SJSA1 (cell line): ENCODE data around the gene RBM19. TPM values are rescaled to one million over a fixed set of nuclear protein-coding genes. Genes with fewer than 3 reads are reported as not detected.
A peak's percentile ranks its signal among the peaks of the same experiment; 100 is the strongest.

Experiments
- DNase-seq, 2 experiments: peaks; one replicate each; pipeline ENCODE4 v3.0.0-alpha.2; 2015 to 2020; ENCODE audit warnings: low spot score in 2 of 2, low read depth in 1 of 2
- H3K27ac ChIP-seq: fragments of 250-450 bp; sonication (Bioruptor Pico); 2 replicates; pipeline ENCODE4 v1.5.1; 2020; ENCODE audit warnings: mild to moderate bottlenecking, moderate library complexity
- H3K27me3 ChIP-seq: fragments of 250-450 bp; sonication (Bioruptor Pico); replicated peaks from 2 replicates; pipeline ENCODE4 v1.5.1; 2020; ENCODE audit warnings: mild to moderate bottlenecking, moderate library complexity
- H3K36me3 ChIP-seq: fragments of 250-450 bp; sonication (Bioruptor Pico); 2 replicates; pipeline ENCODE4 v1.5.1; 2020; ENCODE audit warnings: mild to moderate bottlenecking
- H3K4me1 ChIP-seq: fragments of 250-450 bp; sonication (Bioruptor Pico); replicated peaks from 2 replicates; pipeline ENCODE4 v1.6.1; 2021; ENCODE audit warnings: mild to moderate bottlenecking
- H3K4me3 ChIP-seq: fragments of 250-450 bp; sonication (Bioruptor Pico); 2 replicates; pipeline ENCODE4 v1.5.1; 2020; ENCODE audit warnings: mild to moderate bottlenecking
- H3K9me3 ChIP-seq: fragments of 250-450 bp; sonication (Bioruptor Pico); replicated peaks from 2 replicates; pipeline ENCODE4 v1.5.1; 2020; ENCODE audit warnings: mild to moderate bottlenecking
- total RNA-seq: library from RNA; depleted of rRNA; stranded (reverse); fragments of >200 nt; shearing (Covaris generic); gene quantifications from 2 replicates; pipeline ENCODE4 v1.2.3, GENCODE V29; 2014

Gene RBM19
- total RNA-seq, 1 experiment from 2014 or later, result 433 TPM

DNA sequence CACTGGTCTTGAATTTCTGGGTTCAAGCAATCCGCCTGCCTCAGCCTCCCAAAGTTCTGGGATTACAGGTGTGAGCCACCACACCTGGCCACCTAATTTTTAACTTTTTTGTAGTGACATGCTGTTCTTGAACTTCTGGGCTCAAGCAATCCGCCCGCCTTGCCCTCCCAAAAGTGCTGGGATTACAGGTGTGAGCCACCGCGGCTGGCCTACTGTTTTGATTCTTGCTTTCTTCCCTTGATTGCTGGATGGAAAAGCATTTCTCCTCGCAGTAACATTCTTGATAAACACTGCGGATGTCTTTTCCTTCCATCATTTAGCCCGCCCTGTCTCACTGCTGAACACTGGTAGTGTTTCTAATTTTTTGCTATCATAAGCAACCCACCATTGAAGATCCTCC, 72.9 kb downstream of the RBM19 start:
- peak; percentile 57 to 87 for DNase-seq
- peaks cover 38% of the 10 kb centered on the region for H3K4me1 ChIP-seq
- H3K27ac ChIP-seq, result no peak overlapping the region
- H3K27me3 ChIP-seq, result no peaks in the 10 kb centered on the region
- peaks cover 78% of the 10 kb centered on the region for H3K36me3 ChIP-seq
- no peak overlapping the region for H3K4me3 ChIP-seq
- H3K9me3 ChIP-seq, result no peaks in the 10 kb centered on the region; the same call in 1 of the 2 replicates

DNA sequence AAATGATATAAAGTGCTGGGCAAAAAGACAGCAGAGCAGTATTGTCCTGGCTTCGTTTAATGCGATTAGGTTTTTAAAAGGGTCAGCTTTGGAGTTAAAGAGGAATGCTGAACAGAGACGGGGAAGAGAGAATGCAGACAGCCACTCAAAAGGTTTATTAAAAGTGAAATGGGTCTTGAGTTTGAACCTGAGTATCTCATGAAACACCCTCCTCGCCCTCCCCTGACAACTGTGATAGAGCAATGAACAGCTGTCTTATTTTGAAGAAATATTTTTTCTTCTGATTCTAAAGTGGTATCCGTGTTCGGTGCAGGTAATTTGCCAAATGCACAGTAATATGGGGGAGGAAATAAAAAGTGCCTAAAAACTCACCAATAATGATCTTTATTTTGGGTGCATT, 73.6 kb downstream of the RBM19 start:
- Histone ChIP-seq H3K27ac (peak overlapping the region; percentile 6; the same call in 1 of the 2 replicates), H3K4me3 (no peak overlapping the region), H3K36me3 (peaks cover 71% of the 10 kb centered on the region), H3K27me3 (no peaks in the 10 kb centered on the region), H3K4me1 (peaks cover 38% of the 10 kb centered on the region), H3K9me3 (no peaks in the 10 kb centered on the region)
- DNase-seq, result peak; percentile 70 to 77

DNA sequence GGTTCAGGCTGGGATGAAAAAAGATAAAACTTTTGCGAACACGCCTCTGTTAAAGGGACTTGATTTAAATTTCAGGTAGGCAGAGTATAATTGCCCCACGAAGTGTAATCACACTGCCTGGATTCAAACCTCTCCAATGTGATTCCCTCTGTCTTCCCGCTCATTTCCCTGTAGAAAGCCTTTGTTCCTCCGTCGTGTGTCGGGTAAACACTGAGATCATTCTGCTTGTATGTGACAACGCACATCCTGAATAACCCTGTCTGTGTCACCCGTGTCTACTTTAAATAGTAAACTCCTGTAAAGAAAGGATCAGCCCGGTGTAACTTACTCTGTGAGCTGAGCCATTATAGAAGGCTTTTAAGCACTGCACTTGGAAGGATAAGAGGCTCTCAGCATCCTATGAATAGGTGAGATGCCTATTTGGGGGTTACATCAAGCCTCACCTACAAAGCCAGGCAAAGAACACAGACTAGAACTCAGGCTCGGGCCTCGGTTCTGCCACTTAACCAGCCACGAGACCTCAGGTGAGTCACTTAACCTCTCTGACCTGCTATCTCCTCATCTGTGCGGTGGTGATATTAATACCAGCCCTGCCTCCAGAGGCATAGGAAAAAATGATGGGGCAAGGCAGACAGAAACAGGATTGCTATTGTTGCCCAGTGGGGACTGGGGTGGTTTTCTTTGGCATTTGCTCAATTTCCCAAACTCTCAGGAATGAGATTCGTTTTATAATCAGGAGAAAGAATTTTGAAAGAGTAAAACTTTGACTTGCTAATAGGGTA, 74.2 kb downstream of the RBM19 start:
- peak; percentile 88 to 90 for DNase-seq
- no peaks in the 10 kb centered on the region for H3K27me3 ChIP-seq
- no peaks in the 10 kb centered on the region for H3K9me3 ChIP-seq
- H3K36me3 ChIP-seq, result peaks cover 65% of the 10 kb centered on the region
- H3K4me1 ChIP-seq, result peaks cover 38% of the 10 kb centered on the region
- peak overlapping the region; percentile 6 for H3K27ac ChIP-seq
- H3K4me3 ChIP-seq, result no peak overlapping the region

DNA sequence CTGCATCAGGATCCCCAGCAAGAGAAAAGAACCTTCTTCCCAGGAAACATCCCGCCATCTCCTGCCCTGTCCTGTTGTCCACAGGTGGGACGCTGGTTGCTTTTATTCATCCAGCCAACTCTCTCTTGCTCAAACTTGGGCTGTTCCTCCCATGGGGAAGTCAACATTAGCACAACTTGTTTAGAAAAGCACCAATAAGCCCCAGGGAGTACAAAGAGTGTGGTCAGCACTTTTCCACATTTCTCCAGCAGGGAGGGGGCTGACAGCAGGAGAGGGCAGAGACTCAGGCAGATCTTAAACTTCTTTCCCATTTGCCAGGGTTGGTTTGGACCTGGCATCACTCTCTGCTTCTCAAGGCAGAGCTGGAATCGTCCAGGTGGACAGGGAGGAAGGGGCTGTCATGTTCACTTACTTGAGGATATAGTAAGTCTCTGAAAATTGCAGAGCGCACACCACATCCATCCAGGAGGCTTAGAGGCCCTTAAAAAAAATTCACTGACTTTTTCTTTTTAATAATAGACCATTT, 74.9 kb downstream of the RBM19 start:
- H3K36me3 ChIP-seq, result peaks cover 58% of the 10 kb centered on the region
- peaks cover 38% of the 10 kb centered on the region for H3K4me1 ChIP-seq
- peak; percentile 88 to 90 for DNase-seq
- no peaks in the 10 kb centered on the region for H3K9me3 ChIP-seq
- H3K4me3 ChIP-seq, result no peak overlapping the region
- no peaks in the 10 kb centered on the region for H3K27me3 ChIP-seq
- H3K27ac ChIP-seq, result peak overlapping the region; percentile 6

DNA sequence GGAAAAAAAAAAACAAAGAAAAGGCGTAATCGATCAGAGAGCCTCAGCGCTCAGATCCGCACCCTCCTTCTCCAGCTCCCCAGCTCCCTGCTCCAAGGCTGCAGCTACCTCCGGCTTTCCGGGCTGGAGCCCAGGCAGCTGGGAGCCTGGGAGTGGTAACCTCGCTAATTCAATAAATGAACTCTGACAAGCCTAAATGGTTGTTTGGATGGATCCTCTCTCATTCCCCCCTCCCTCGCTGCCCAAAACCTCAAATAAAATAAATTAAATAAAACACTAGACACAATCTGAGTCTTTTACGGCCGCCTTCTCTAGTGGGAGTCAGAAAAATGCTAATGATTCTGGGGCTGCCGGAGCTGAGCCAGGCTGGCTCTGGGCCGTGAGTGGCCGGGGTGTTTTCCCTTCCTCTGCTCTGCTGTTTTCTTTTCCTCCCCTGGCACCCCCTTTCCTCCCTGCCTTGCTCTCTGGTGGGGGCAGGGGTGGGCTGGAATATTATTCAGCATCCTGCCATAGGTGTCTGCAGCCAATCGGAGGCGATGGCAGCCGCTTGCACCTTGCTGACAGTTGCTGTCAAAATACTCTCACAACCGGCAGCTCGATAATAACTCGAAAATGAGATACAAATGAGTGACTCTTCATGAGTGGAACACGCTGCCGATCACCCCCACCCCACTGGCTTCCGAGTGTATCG, 76.1 kb downstream of the RBM19 start:
- peak; percentile 91 to 93 for DNase-seq
- Histone ChIP-seq H3K4me1 (peaks cover 38% of the 10 kb centered on the region), H3K27ac (no peak overlapping the region)

DNA sequence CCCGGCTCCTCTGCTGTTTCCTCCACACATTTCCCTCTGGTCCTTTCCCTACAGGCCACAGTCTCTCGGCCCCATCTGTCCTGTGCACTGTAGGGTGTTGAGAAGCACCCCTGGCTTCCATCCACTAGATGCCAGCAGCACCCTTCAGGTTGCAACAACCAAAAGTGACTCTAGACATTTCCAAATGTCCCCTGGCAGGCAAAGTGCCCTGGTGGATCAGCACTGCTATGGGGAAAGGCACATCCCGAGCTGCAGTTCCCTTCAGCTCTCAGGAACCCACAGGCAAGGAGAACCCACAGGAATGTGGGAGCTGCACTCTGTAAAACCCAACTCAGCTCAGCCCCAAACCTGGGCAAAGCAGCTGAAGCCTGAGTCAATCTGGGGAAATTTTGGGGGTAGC, 77.0 kb downstream of the RBM19 start:
- Histone ChIP-seq H3K27me3 (no peaks in the 10 kb centered on the region), H3K4me1 (peaks cover 38% of the 10 kb centered on the region), H3K27ac (no peak overlapping the region), H3K4me3 (no peak overlapping the region), H3K9me3 (no peaks in the 10 kb centered on the region), H3K36me3 (peaks cover 41% of the 10 kb centered on the region)
- DNase-seq, result peak; percentile 98 to 99

More for the DNA sequence above, 76.1 kb downstream of the RBM19 start:
- Histone ChIP-seq H3K27me3 (no peaks in the 10 kb centered on the region), H3K4me3 (no peak overlapping the region), H3K9me3 (no peaks in the 10 kb centered on the region), H3K36me3 (peaks cover 49% of the 10 kb centered on the region)

DNA sequence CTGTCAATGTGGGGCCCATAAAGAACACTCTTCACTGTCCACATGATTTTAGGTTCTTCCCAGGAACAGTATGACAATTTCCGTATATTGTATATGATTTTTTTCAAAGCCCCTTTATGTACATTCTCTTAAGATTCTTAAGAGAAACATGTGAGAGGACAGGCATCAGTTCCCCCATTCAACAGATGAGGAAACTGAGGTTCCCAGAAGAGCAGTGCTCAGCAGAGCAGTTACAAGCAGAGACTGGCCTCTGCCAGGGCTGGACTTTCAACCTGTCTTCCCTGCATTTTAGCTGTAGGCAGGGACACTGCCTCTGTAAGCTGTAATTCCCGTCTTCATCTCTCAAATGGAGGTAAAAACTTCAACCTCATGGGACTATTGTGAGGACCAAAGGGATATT, 77.7 kb downstream of the RBM19 start:
- Histone ChIP-seq H3K27ac (no peak overlapping the region), H3K36me3 (peaks cover 34% of the 10 kb centered on the region), H3K4me1 (peaks cover 38% of the 10 kb centered on the region), H3K4me3 (no peak overlapping the region), H3K9me3 (no peaks in the 10 kb centered on the region), H3K27me3 (no peaks in the 10 kb centered on the region)
- no peak for DNase-seq

DNA sequence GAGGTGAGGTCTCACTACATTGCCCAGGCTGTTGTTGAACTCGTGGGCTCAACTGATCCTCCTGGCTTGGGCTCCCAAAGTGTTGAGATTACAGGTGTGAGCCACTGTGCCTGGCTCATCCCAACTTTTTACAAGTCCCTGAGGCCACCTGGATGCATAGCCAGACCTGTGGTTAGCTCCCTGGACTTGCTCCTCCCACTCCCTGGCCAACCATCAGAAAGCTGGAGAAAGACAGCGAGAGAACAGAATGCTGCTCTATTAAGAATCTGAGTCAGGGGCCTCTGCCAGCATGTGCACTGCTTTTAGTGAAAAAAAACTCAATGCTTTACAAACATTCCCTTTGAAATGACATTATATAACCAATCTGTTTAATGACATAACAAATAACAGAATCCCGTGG, 78.2 kb downstream of the RBM19 start:
- peaks cover 38% of the 10 kb centered on the region for H3K4me1 ChIP-seq
- no peaks in the 10 kb centered on the region for H3K27me3 ChIP-seq
- H3K36me3 ChIP-seq, result peaks cover 30% of the 10 kb centered on the region
- no peak overlapping the region for H3K4me3 ChIP-seq
- DNase-seq, result no peak
- no peaks in the 10 kb centered on the region for H3K9me3 ChIP-seq
- H3K27ac ChIP-seq, result no peak overlapping the region

DNA sequence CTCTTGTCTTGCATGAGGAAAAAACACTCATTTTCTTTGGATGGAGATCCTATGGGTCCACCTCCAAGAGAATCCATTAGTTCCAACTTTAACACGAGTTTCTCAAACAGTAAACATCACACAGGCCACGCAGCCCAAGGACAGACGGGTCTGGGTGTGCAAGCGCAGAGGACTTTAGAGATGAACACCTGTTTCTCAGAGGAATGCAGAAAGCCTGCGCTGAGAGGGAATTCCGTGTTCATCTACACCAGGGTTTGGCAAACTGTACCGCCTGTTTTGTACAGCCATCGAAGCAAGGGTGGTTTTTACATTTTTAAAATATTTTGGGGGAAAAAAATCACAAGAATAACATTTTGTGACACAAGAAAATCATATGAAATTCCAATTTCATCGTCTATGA, 79.4 kb downstream of the RBM19 start:
- no peak overlapping the region for H3K4me3 ChIP-seq
- peaks cover 20% of the 10 kb centered on the region for H3K36me3 ChIP-seq
- no peaks in the 10 kb centered on the region for H3K27me3 ChIP-seq
- H3K9me3 ChIP-seq, result no peaks in the 10 kb centered on the region
- peaks cover 29% of the 10 kb centered on the region for H3K4me1 ChIP-seq
- DNase-seq, result no peak
- H3K27ac ChIP-seq, result no peak overlapping the region

DNA sequence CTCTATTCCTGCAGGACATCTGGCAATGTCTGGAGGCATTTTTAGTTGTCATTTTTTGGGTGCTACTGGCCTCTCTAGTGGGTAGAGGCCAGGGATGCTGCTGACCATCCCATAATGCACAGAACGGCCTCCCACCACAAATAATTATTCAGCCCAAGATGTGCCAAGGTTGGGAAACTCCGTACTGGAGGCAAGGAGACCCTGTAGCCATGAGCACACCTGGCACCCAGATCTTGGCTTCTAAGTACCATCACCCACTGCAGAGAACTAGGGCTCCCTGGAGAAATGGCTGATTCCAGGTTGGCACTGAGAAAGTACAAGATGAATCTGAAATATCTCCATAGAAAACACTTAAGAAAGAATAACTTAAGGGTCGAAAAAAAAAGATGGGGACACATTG, 81.7 kb downstream of the RBM19 start:
- no peaks in the 10 kb centered on the region for H3K9me3 ChIP-seq
- no peak overlapping the region for H3K27ac ChIP-seq
- no peak overlapping the region for H3K4me3 ChIP-seq
- H3K36me3 ChIP-seq, result peaks cover 4% of the 10 kb centered on the region
- DNase-seq, result no peak
- H3K4me1 ChIP-seq, result peaks cover 6% of the 10 kb centered on the region
- no peaks in the 10 kb centered on the region for H3K27me3 ChIP-seq

DNA sequence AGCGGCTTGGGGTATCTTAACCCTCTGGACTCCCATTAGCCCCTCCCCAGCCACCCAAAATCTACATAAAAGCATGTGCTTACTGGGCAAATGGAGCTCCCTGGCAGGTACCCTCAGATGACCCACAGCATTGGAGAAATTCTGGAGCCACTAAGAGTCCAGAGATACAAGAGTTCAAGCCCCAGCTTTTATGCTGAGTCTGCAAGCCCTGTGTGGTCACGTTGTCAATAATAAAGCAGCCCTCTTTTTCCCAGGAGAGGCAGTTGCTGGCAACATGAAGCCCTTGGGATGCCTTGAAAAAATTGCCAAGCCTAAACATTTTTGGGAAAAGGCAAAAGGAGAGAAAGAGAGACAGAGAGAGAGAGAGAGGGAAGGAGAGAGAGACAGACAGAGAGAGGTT, 83.4 kb downstream of the RBM19 start:
- no peak for DNase-seq
- H3K27me3 ChIP-seq, result no peaks in the 10 kb centered on the region
- peaks cover under 1% of the 10 kb centered on the region; the same call in 1 of the 2 replicates for H3K36me3 ChIP-seq
- H3K4me1 ChIP-seq, result no peaks in the 10 kb centered on the region
- no peak overlapping the region for H3K4me3 ChIP-seq
- H3K9me3 ChIP-seq, result no peaks in the 10 kb centered on the region
- H3K27ac ChIP-seq, result no peak overlapping the region

DNA sequence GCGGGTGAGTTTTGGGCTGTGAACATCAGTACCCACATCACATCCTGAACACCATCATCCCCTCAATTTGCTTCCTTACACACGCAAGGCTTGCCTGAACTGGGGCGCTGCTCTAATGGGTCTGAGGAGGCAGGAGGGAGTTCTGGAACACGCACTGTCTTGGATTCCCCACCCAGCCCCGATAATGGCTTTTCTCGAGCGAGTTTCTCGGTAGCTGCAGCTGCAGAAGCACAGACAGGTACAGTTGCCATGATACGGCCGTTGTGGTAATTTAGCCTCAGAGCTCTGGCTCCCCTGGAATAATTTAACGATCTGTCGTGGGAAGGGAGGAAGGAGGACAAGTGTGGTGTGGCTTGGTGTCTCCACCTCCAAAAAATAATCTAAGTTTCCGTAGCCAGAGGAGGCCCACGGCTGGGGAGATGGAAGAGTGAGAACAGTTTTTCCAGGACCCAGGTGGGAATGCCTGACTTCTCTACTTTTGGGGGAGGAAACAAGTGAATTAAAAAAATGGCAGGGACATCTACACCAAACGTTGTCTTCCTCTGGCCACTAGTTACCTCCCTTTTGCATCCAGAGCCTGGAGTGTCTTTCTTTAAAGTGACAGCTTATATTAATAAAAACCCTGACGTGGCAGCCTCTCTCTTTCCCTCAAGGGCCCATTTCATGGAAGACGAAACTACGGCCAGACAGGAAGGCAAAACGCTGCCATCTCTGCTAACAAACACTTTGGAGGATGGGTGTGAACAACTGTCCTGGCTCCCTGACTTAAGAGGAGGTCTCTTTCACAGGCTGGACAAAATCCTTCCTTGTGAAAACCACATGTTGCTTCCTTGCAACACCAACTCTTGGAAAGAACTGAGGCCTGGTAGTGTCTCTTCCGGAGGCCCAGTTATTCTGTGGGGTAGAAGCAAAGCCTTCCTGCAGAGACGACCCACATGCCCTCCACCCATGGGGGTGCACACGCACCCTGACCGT, 84.8 kb downstream of the RBM19 start:
- Histone ChIP-seq H3K36me3 (peaks cover 7% of the 10 kb centered on the region; the same call in 1 of the 2 replicates), H3K27me3 (no peaks in the 10 kb centered on the region), H3K4me3 (no peak overlapping the region), H3K9me3 (no peaks in the 10 kb centered on the region), H3K4me1 (peaks cover under 1% of the 10 kb centered on the region; the same call in 1 of the 2 replicates), H3K27ac (no peak overlapping the region)
- DNase-seq, result no peak

DNA sequence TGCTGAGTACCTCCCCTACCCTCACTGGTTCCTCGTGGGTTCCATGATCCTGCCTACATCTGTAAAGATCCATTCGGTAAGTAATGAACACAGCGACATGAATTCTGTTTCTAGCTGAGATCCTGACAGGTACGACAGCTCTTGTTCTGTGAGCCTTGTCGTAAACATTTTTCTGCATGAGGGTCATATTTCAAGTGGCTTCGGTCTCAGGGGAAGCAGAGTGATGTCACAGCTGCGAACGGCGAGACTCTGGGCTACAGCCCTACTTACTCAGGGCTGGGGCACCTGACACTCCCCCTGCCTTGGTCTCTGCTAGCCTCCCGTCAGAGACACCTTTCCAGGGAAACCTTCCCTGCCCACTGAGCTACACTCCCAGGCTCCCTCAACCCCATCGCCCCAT, 85.8 kb downstream of the RBM19 start:
- no peak for DNase-seq
- Histone ChIP-seq H3K4me1 (peaks cover 10% of the 10 kb centered on the region), H3K27me3 (no peaks in the 10 kb centered on the region)

More for the DNA sequence above, 85.8 kb downstream of the RBM19 start:
- H3K4me3 ChIP-seq, result no peak overlapping the region
- H3K27ac ChIP-seq, result no peak overlapping the region
- H3K36me3 ChIP-seq, result peaks cover 7% of the 10 kb centered on the region; the same call in 1 of the 2 replicates
- no peaks in the 10 kb centered on the region for H3K9me3 ChIP-seq
